IMR-90 (cell line): ENCODE data around the gene LAMA4.

Source experiments
- BHLHE40 ChIP-seq: fragments of 150-350 bp; IDR thresholded peaks from 2 replicates; pipeline ENCODE4 v1.6.1; 2016; ENCODE audit warnings: mild to moderate bottlenecking, low read depth, low read length
- CHD1 ChIP-seq: IDR thresholded peaks from 2 replicates; pipeline ENCODE4 v1.6.1; 2012; ENCODE audit warnings: low read depth, low read length, improper control_type of control experiment
- MAFK ChIP-seq: IDR thresholded peaks from 2 replicates; pipeline ENCODE4 v1.6.1; 2012; ENCODE audit warnings: low read depth, low read length, improper control_type of control experiment
- MXI1 ChIP-seq: IDR thresholded peaks from 2 replicates; pipeline ENCODE4 v1.6.1; 2012; ENCODE audit warnings: low read depth, mild to moderate bottlenecking, low read length, moderate library complexity, borderline replicate concordance
- NFE2L2 ChIP-seq: fragments of 150-350 bp; IDR thresholded peaks from 2 replicates; pipeline ENCODE4 v1.6.1; 2016; ENCODE audit warnings: low read depth, mild to moderate bottlenecking, low read length
- POLR2A ChIP-seq: IDR thresholded peaks from 2 replicates; pipeline ENCODE4 v1.6.1; 2012; ENCODE audit warnings: mild to moderate bottlenecking, low read depth, low read length
- RAD21 ChIP-seq: IDR thresholded peaks from 2 replicates; pipeline ENCODE4 v1.6.1; 2012; ENCODE audit warnings: low read length, improper control_type of control experiment
- SMC3 ChIP-seq: fragments of 150-350 bp; IDR thresholded peaks from 2 replicates; pipeline ENCODE4 v1.6.1; 2016; ENCODE audit warnings: low read depth, mild to moderate bottlenecking, antibody characterized with exemption, low read length, moderate library complexity
- TF ChIP-seq, protein P1 (sequence below): conservative IDR thresholded peaks from 2 replicates; pipeline ENCODE4 v1.5.1; 2012; ENCODE audit warnings: mild to moderate bottlenecking, low read depth, low read length, improper control_type of control experiment
- TF ChIP-seq, protein P2 (sequence below): fragments of 150-350 bp; IDR thresholded peaks from 2 replicates; pipeline ENCODE4 v1.6.1; 2017; ENCODE audit warnings: mild to moderate bottlenecking, antibody characterized with exemption, low read length, low read depth

DNA sequence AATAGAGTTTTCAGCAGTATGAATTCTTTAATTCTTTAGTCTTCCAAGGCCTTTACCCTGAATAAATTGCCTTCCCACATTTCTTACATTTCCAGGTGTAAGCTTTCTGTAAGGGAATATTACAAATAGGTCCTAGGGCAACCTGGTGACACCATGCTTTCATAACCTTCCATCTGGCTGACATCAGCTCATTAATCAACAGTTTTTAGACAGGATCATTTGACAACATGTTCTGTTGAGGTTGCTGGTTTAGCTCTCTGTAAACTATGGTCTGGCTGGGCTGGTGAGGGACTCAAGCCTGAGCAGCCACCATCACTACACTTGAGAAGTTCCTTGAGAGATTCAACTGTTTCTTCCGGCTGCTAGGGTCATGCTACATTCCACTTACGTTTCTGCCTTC lies 147.8 kb downstream of the LAMA4 start:
- TF ChIP-seq CHD1: no peak
- no peak for TF ChIP-seq POLR2A
- TF ChIP-seq, protein P1, sequence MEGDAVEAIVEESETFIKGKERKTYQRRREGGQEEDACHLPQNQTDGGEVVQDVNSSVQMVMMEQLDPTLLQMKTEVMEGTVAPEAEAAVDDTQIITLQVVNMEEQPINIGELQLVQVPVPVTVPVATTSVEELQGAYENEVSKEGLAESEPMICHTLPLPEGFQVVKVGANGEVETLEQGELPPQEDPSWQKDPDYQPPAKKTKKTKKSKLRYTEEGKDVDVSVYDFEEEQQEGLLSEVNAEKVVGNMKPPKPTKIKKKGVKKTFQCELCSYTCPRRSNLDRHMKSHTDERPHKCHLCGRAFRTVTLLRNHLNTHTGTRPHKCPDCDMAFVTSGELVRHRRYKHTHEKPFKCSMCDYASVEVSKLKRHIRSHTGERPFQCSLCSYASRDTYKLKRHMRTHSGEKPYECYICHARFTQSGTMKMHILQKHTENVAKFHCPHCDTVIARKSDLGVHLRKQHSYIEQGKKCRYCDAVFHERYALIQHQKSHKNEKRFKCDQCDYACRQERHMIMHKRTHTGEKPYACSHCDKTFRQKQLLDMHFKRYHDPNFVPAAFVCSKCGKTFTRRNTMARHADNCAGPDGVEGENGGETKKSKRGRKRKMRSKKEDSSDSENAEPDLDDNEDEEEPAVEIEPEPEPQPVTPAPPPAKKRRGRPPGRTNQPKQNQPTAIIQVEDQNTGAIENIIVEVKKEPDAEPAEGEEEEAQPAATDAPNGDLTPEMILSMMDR: no peak
- TF ChIP-seq RAD21: no peak
- no peak for TF ChIP-seq SMC3
- TF ChIP-seq, protein P2, sequence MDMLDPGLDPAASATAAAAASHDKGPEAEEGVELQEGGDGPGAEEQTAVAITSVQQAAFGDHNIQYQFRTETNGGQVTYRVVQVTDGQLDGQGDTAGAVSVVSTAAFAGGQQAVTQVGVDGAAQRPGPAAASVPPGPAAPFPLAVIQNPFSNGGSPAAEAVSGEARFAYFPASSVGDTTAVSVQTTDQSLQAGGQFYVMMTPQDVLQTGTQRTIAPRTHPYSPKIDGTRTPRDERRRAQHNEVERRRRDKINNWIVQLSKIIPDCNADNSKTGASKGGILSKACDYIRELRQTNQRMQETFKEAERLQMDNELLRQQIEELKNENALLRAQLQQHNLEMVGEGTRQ: no peak
- TF ChIP-seq MXI1: no peak
- no peak for TF ChIP-seq NFE2L2
- no peak for TF ChIP-seq BHLHE40
- TF ChIP-seq MAFK: no peak
